HPDE6-E6E7 (cell line): ENCODE measurements around the gene HIPK2.

Source experiments
- DNase-seq: peaks from one replicate; pipeline ENCODE4 v3.0.0; 2011; ENCODE audit warnings: missing footprints; ENCODE audit errors: extremely low spot score

The HIPK2 gene

DNA sequence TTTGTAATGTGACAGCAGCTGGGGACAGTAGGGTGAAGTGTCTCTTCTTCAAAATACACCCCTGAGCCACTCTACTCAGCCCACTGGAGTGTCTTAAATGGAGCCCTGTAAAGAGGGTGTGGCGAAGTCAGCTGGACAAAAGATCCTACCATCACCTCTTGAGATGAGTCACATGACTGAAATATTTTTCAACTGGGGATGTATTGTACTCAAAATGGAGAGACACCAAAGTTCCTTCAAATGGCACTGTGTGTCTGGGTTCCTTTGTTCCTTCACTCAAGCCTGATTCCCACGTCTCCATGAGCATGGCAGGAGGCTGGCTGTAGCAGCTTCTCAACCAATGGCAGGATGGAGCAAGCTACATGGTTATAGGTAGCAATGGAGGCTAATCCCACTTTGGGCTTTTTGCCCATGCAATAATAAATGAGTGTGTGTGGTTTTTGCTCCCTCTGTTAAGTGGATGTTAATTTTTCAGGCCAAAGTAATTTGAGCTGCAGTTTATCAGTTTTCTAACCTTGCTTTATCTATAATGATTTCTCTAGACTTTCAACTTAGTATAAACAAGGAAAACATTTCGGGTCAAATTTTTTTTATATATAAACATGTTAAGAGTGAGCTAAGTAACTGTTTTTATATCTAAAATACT lies 186.1 kb downstream of the HIPK2 start:
- DNase-seq, result no peak

DNA sequence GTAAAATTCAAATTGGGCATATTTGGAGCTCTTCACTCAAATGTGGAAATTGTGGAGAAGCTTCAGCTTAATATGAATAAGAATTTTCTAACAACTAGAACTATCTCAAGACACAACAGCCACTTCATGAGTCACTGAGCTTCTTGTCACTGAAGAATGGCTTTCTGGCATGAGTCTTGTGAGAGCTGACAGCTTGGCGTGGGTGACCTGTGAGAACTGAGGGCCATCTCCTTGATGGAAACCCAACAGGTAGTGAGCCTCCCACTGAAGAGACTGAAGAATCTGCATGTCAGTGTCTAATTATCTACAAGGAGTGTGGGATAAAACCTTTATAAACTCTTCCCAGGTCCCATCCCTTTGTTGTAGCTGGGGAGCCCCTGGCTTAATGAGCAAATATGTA lies 188.3 kb downstream of the HIPK2 start:
- DNase-seq, result no peak

DNA sequence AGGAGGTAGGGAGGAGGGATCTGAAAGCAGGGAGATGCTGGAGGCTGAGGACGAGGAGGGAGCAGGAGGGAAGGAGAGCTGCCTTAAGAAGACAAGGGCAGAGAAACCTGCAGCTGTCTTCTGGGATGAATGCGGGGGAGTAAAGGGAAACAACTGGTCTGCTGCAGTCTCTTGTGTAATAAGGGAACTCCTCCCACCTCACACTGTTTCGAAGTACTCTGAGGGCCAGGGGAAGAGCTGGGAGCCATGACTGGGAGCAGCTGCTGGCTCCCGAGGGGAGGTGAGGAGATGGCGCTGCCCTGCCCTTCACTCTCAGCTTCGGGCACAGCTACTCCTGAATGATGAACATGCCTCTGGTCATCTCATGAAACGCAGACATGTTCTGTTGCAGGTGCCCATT lies 189.2 kb downstream of the HIPK2 start:
- no peak for DNase-seq

DNA sequence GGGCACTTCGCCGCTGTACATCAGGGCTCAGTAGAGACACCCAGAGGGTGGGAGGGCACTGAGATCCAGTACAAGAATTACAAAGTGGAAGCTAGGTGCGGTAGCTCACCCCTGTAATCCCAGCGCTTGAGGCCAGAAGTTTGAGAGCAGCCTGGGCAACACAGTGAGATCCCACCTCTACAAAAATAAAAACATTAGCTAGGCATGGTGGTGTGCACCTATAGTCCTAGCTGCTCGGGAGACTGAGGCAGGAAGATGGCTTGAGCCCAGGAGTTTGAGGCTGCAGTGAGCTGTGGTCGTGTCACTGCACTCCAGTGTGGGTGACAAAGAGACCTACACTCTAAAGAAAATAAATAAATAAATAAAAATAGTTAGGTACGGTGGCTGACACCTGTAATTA lies 190.3 kb downstream of the HIPK2 start:
- DNase-seq, result no peak

DNA sequence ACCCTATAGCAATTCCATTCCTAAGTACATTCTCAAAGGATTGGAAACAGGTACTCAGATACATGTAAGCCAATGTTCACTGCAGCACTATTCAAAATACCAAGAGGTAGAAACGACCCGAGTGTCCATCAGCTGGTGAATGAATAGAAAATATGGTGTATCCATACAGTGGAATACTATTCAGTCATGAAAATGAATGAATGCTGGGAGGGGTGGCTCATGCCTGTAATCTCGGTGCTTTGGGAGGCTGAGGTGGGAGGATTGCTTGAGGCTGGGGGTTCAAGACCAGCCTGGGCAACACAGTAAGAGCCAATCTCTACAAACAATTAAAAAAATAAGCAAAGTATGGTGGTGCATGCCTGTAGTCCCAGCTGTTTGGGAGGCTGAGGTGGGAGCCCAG lies 191.5 kb downstream of the HIPK2 start:
- DNase-seq, result no peak

DNA sequence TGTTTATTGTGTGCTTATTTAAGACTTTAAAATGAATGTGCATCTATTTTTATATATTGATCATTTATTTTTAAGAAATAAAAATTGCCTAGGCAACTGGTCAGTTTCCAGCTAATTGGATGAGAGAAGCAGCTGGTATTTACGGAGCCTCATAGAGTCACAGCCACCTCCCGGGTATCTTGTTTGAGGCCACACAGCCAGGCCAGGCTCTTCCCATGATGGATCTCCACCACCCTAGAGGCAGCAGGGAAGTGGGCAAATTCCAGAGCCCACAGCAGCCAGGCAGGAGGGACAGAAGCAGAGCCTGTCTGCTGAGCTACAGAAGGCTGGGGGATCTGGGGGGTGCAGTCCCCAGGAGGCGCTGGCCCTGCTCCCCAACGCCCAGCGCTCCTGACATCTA lies 192.8 kb downstream of the HIPK2 start:
- no peak for DNase-seq

DNA sequence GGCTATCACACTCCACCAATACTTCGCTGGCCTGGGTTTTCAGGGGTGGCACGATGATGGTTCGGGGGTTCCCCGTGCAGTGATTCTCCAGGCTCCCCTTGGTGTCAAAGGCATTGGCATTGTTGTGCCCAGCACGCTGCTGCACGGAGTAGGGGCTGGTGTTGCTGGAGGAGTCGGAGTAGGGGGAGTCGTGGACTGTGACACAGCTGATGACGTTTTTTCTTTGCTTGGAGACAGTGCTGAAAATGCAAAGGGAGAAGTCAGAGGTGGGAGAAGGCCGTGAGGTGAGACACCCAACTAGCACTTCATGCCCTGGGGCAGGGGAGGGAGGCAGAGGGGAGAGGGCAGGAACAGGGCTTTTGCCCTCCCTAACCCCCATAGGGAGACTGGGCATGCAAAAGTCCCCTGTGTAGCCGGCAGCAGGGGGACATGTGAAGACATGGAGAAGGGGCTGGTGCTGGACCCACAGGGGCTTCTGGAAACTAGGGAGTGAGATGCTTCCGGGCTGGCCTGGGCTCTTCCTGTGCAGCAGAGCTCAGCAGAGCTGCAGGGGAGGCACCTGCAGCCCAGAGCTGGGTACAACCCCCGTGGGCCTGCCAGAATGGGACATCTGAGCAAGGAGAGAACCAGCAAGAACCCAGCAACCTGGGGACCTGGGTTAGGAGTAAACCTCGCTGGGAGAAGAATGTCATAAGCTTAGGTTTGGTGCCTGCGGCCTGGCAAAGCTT lies 193.8 kb downstream of the HIPK2 start:
- DNase-seq, result no peak

DNA sequence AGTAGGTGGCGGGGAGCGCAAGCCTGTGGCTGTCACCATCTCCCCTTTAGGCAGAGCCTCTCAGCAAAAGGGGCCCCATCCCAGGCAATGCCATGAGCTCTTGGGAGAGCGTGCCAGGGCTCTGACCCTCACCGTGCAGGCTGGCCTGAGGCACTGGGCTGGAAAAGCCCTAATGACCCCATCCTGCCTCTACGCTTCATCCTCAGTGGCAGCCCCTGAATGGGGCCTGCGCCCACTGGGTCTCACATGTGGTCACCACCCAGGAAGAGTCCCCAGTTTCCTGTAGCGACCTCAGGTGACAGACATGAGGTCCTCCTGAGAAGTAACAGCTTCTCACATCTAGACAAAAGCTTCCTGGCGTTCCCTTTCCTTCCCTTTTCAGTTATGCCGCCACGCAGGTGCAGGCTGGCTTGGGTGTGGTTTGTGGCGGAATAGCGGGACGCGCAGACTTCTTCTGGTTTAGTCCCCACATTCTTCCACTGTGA lies 195.1 kb downstream of the HIPK2 start:
- DNase-seq, result no peak

DNA sequence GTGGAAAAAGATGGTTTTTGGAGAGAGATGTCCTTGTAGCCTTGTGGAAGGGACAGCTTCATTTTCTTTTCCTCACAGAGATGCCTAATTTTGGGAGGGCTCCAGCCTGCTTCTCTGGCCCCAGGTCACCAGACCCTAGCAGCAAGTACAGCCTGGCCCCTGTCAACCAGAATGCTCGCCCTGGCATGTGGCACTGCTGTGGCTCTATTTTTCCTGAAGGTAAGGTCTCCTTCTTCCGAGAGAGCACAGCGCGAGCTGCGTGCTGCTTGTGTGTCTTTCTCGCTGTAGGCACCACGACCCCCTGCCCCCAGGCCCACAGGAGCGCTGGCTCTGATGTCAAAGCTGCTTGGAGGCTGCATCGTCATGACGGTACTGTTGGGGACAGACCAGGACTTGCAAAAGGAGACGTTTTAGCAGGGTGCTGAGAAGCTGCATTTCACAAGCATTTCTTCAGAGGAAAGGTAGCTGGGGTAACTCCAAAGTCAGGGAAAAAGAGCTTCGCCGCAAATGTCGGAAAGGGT lies 195.6 kb downstream of the HIPK2 start:
- no peak for DNase-seq

DNA sequence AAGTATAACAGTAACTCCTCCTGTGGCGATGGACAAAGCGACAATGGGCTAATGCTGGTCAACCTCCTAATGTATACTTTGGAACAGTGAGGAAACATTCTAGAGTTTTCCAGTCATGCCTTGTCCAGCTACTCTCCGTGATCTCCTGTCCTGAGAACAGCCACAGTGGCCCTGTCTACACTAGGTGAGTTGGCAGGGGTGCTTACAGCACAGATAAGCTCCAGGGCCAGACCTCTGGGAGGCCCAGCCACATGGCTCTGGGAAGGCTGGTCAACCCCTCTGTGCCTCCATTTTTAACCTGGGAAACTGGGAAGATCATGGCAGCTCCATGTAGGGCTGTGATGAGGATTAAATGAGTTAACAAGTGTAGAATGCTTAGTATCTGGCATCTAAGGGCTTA lies 197.4 kb downstream of the HIPK2 start:
- DNase-seq, result no peak

DNA sequence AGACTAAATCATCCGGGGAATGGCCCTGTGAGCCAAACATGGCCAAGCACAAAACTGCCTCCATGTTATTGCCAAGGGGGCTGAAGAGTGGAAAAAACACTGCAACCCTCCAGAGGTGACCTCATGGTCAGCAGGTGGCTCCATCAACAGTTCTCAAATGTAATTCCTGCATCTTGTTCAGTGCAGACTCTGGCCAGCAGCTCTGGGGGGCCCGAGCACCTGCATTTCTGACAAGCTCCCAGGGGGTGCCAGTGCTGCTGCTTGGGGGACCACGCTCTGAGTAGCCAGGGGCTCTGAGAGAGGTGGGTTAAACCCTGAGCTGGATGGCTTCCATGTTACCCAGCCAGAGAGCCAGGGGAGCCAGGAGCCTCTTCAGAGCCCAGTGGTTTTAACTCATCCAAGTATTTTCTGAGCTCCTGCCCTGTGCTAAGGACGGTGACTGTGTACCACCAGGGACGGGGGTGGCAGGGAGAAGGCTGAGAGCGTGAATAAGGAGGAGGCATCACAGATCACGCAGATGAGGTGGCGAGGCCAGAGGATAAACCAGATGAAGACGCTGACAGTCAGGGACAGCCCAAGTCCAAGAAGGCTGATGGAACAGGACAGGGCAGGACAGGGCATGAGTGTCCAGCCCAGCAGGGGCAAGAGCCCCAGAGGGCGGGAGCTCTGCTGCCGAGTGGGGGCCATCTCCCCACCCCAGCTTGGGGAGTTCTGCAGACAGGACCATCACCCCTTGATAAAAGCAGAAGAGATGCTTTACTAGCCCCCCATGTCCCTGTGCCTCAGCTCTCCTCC lies 201.4 kb downstream of the HIPK2 start:
- DNase-seq, result no peak

DNA sequence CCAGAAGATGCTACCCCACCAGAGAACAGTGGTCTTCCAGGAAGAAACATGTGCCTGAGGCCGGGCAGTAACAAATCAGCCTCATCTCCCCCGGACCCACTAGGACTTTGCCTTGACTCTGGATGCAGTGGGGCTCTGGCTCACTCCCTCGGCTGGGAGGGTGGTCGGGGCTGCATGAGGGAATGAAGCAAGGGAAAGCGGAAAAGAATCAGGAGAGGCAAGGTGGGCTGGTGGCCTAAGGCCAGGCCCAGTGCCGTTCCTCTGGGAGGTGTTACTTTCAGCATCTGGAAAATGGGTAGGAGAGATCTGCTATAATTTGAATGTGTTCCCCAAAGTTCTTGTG lies 202.5 kb downstream of the HIPK2 start:
- no peak for DNase-seq

DNA sequence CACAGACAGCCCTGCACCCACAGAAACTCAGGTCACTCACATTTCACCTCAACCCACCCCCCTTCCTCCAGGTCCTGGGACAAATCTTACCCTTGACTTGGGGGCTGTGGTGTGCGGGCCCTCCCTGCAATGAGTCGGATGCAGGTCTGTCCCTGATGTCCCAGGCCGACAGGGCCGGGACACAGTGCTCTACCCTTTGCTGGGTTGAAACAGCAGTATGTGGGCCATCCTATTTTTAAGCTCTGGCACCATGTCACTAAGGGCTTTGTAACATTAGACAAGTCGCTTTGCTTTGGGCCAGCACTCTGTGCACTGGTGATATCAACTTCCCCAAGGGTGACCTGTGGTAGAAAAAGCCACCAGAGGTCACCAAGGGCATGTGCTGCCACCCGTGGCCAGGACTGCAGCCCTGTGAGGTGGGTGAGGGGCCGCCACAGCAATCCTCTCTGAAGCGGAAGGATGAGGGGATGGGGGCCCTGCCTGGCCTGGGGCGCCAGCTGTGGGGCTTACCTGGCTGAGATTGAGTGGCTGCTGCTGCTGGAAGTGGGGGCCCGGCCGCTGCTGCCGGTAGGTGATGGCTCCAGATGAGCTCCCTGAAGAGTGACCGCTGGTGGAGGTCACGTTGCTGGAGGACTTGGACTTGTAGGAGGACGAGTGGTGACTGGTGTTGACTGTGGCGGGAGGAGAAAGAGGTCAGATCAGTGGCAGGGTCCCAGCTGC lies 203.0 kb downstream of the HIPK2 start:
- DNase-seq, result no peak

DNA sequence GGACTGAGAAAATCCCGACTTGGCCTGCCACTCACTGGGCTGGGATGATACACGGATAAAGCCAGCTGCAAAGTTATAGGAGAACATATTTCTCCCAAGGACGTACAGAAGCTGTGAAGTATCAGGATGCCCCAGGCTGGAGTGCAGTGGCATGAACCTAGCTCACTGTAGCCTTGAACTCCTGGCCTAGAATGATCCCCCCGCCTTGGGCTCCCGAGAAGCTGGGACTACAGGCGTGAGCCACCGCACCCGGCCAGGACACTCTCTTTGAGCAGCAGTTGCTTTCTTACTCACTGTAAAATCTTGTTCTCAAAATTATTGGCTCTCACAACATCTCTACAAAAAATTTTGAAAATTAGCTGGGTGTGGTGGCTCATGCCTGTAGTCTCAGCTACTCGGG lies 203.9 kb downstream of the HIPK2 start:
- no peak for DNase-seq

DNA sequence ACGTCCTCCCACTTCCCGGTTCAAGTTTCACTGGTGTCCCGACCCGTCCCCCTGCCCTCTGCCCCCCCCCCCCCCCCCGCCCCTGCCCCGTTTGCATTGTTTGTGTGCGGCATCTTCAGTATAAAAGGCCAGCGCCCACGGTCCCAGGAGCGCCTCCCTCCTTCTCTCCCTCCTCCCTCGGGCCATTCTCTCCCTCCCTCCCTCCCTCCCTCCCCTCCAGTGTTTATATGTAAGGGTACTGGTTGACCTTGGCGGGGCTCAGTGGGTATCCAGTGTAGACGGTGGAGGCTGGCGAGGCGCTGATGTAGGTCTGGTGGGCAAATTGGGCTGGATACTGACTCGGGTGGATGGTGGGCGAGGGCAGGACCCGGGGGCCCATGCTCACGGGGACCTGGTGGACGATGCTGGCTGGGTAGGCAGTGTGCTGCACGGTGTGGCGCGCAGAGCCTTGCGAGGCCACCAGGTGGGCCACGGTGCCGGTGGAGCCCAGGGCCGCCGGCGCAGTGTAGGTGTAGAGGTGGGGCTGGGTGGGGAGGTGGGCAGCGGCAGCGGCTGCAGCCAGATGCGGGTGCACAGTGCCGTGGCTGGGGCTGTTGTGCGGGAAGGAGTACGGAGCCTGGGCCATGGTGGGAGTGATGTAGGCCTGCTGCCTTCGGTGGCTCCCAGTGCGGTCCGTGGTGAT lies 205.0 kb downstream of the HIPK2 start:
- no peak for DNase-seq

DNA sequence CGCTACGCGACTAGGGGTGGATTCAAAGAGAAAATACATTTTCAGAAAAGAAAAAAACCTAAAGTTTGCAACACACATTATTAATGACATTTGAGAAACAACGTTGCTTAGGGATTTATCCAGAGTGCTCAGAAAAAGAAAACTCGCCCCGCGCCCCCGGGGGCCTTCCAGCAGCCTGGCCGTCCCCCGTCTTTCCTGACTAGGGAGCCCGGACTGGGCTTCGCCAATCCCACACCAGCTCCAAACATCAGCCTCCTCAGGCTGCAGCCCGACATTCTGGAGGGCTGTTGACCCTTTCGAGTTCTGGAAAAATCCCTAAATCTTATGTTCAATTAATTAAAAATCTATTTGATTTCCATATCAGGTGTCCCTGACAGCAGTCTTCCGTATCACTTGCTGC lies 205.7 kb downstream of the HIPK2 start:
- no peak for DNase-seq

DNA sequence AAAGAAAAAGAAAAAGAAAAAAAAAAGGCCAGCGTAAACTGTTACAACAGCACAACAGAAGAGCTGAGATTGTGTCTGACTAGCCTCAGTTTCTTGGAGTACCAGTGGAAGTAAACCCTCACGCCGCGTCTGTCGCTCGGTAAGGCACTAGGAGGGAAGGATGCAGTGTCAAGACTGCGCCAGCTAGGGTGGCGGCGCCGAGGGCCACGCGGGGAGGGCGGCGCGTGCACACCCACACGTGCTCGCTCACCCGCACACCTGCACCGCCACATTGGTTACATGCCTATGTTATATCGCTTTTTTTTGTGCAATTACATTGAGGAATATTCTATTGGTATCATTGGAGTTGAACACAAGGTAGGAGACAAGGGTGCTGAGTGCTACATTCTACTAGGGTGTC lies 206.1 kb downstream of the HIPK2 start:
- DNase-seq, result no peak

DNA sequence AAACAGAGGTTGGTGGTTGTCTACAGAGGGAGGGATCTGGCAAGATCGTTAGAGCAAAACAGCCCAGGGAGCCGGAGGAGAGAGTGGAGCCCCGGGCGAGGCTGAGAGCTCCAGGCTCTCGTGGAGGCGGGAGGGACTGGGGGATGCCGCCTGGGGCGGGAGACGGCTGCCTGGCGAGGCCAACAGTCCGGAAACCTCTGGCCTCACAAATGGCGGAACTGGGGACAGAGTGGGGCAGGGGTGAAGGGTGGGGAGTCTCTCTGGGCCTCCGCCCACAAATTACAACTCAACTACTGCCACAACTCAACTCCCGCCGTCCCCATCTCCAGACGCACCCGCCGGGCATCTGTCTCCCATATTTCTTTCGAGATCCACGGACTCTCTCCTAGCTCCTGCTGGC lies 206.6 kb downstream of the HIPK2 start:
- no peak for DNase-seq

DNA sequence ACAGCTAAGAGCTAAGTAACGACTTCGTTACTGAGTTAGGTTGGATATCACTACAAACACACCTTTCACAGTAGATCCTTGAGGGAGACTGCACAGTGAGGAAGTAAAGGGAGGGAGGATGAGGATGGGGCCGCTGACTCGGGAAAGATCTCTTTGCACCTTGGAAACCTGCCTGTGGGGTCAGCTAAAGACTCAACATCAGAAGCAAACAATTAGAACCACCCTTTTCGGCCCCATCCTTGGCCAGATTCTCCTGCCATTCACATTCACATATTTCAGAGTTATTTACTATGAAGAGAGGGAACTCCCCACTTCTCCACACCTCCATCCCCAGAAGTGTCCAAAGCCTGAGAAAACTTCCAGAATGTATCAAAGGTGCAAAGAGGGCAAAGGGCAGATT lies 207.2 kb downstream of the HIPK2 start:
- no peak for DNase-seq

DNA sequence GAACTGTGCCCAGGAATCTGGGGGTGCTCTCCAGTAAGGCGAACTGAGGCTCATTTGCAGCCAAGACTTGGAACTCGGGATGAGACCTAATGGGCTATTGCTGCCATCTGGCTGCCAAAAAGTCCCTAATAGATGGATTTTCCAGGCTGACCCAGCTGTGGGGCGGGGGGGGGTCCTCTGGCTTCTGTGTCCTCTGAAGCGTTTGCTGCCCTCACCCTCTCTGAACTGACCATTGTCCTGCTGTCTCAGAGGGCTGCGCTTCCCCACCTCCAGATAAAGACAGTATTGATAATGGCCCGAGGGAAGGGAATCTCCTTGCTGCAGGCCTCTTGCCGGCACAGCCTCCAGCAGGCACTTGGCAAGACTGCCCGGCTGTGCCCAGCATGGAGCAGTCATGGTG lies 207.7 kb downstream of the HIPK2 start:
- DNase-seq, result no peak

DNA sequence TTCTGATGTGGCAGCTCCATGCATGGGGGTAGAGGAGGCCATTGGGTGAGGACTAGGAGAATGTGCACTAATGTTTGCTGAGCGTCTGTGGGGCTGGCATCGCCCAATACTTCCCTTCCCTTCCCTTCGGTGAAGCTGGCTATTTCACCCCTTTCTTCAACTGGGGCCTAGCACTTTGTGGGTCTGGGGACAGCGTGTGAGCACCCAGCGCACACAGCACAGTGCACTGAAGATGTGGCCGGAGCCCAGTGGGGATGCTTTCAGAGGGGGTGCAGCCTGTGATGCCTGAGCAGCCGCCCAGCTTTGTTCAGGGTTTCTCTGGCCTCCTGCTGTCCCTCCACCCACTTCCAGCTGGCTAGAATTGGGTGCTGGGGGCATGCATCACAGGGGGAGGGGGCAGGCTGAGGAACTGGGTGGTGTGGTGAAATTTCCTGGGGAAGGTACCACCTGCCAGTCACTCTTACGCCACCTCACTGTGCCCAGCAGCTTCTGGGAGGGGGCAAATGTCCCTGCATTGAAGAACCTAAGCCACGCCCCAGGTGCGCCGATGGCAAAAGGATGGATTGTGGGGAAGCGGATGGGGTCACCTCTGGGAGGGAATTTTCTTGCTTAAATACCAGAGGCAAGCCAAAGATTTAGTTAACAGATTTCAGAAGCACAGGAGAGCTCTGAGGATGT lies 208.8 kb downstream of the HIPK2 start:
- DNase-seq, result no peak
